Measurements from ENCODE around the gene SETD5. TPM values are rescaled to one million over a fixed set of nuclear protein-coding genes. Genes with fewer than 3 reads are reported as not detected.

SETD5 gene
- polyA plus RNA-seq: 10 to 100 TPM in 3 of 4 donors, 1 to 10 TPM in 1; 9.5 to 87.0 (median 20.0) TPM
- long read RNA-seq, donor 1: 0 reads
- long read RNA-seq, donor 2, partial matches to known transcripts: 0 of 2 reads
- long read RNA-seq, donor 2, other reads (novel, unspliced or antisense): 0 of 2 reads
- long read RNA-seq, donor 3, partial matches to known transcripts: 10 of 20 reads
- long read RNA-seq, donor 3, other reads (novel, unspliced or antisense): 0 of 20 reads
- long read RNA-seq, donor 4, partial matches to known transcripts: 0 of 1 reads
- long read RNA-seq, donor 4, other reads (novel, unspliced or antisense): 0 of 1 reads
- long read RNA-seq, donor 5, partial matches to known transcripts: 5 of 9 reads
- long read RNA-seq, donor 5, other reads (novel, unspliced or antisense): 0 of 9 reads
- long read RNA-seq, donor 6, partial matches to known transcripts: 7 of 15 reads
- long read RNA-seq, donor 6, other reads (novel, unspliced or antisense): 0 of 15 reads
- long read RNA-seq, donor 7: 0 reads
- long read RNA-seq, donor 8: 0 reads
- long read RNA-seq, donor 9, partial matches to known transcripts: 0 of 5 reads
- long read RNA-seq, donor 9, other reads (novel, unspliced or antisense): 0 of 5 reads
- long read RNA-seq, donor 10, full-length matches to known transcripts: 8 of 168 reads
- long read RNA-seq, donor 10, partial matches to known transcripts: 160 of 168 reads
- long read RNA-seq, donor 10, other reads (novel, unspliced or antisense): 0 of 168 reads

GRCh38 chr3:9397332-9397905 lies at the start of gene SETD5:
SETD5 (plus strand) TSS chr3:9397615; CDS start chr3:9428939, 31,324 bp downstream.
- Histone ChIP-seq H3K27me3 (ENCODE audit: control insufficient read depth in 3 of 3, insufficient read depth in 3 of 3, low read length in 3 of 3) (no peaks in the 10 kb centered on the region), H3K27ac (ENCODE audit: low read depth in 1 of 3, low read length in 2 of 3) (peak within 1 kb of the TSS; percentile 95 to 99 (median 99)), H3K4me3 (ENCODE audit: low read depth in 1 of 3, low read length in 3 of 3) (peak within 1 kb of the TSS; percentile 90 to 100 (median 99)), H3K36me3 (ENCODE audit: control insufficient read depth in 3 of 3, insufficient read depth in 2 of 3, low read depth in 1 of 3, low read length in 3 of 3) (peaks cover 3 to 8% (median 4%) of the 10 kb centered on the region in 3 donors), H3K4me1 (ENCODE audit: control insufficient read depth in 3 of 3, insufficient read depth in 2 of 3, low read depth in 1 of 3, low read length in 2 of 3) (peaks cover 2 to 30% (median 15%) of the 10 kb centered on the region in 3 donors), H3K9me3 (ENCODE audit: control insufficient read depth in 2 of 2, insufficient read depth in 1 of 2, low read depth in 1 of 2, low read length in 1 of 2) (no peaks in the 10 kb centered on the region)
- 0 to 1% (median 1%) methylated on average over 37 to 62 of the region's 63 CpGs for WGBS, 3 donors
- no peak for FAIRE-seq
- peak; percentile 98 for DNase-seq

- H3K36me3 ChIP-seq (ENCODE audit: control insufficient read depth in 3 of 3, insufficient read depth in 2 of 3, low read depth in 1 of 3, low read length in 3 of 3): peaks cover 0 to 11% (median 0%) of the 10 kb centered on the region in 3 donors
- H3K27ac ChIP-seq (ENCODE audit: low read depth in 1 of 3, low read length in 2 of 3): no peak overlapping the region
- WGBS, 3 donors: 44 to 54% (median 48%) methylated on average over 2 of the region's 2 CpGs
- DNase-seq (no peak), FAIRE-seq (no peak)
- no peak overlapping the region for H3K4me3 ChIP-seq (ENCODE audit: low read depth in 1 of 3, low read length in 3 of 3)
- peaks cover 0 to 23% (median 3%) of the 10 kb centered on the region in 3 donors for H3K4me1 ChIP-seq (ENCODE audit: control insufficient read depth in 3 of 3, insufficient read depth in 2 of 3, low read depth in 1 of 3, low read length in 2 of 3)
- H3K9me3 ChIP-seq (ENCODE audit: control insufficient read depth in 2 of 2, insufficient read depth in 1 of 2, low read depth in 1 of 2, low read length in 1 of 2): no peaks in the 10 kb centered on the region
- no peaks in the 10 kb centered on the region for H3K27me3 ChIP-seq (ENCODE audit: control insufficient read depth in 3 of 3, insufficient read depth in 3 of 3, low read length in 3 of 3)
Observed at GRCh38 chr3:9347887-9348286, 49.5 kb upstream of the SETD5 start.

- Histone ChIP-seq H3K27me3 (ENCODE audit: control insufficient read depth in 3 of 3, insufficient read depth in 3 of 3, low read length in 3 of 3) (no peaks in the 10 kb centered on the region), H3K4me1 (ENCODE audit: control insufficient read depth in 3 of 3, insufficient read depth in 2 of 3, low read depth in 1 of 3, low read length in 2 of 3) (peaks cover 0 to 21% (median 2%) of the 10 kb centered on the region in 3 donors), H3K4me3 (ENCODE audit: low read depth in 1 of 3, low read length in 3 of 3) (no peak overlapping the region), H3K27ac (ENCODE audit: low read depth in 1 of 3, low read length in 2 of 3) (no peak overlapping the region), H3K9me3 (ENCODE audit: control insufficient read depth in 2 of 2, insufficient read depth in 1 of 2, low read depth in 1 of 2, low read length in 1 of 2) (no peaks in the 10 kb centered on the region), H3K36me3 (ENCODE audit: control insufficient read depth in 3 of 3, insufficient read depth in 2 of 3, low read depth in 1 of 3, low read length in 3 of 3) (peaks cover 0 to 11% (median 0%) of the 10 kb centered on the region in 3 donors)
- FAIRE-seq (no peak), DNase-seq (no peak)
- WGBS, 3 donors: 57 to 81% (median 74%) methylated on average over 2 of the region's 2 CpGs
Observed at GRCh38 chr3:9349321-9350117, 47.9 kb upstream of the SETD5 start.

GRCh38 chr3:9351709-9352126 lies 45.7 kb upstream of the SETD5 start:
- Histone ChIP-seq H3K27ac (ENCODE audit: low read depth in 1 of 3, low read length in 2 of 3) (peak overlapping the region in 1 of 3 donors; percentile 44), H3K4me1 (ENCODE audit: control insufficient read depth in 3 of 3, insufficient read depth in 2 of 3, low read depth in 1 of 3, low read length in 2 of 3) (peaks cover 5 to 28% (median 5%) of the 10 kb centered on the region in 3 donors), H3K4me3 (ENCODE audit: low read depth in 1 of 3, low read length in 3 of 3) (no peak overlapping the region), H3K27me3 (ENCODE audit: control insufficient read depth in 3 of 3, insufficient read depth in 3 of 3, low read length in 3 of 3) (no peaks in the 10 kb centered on the region), H3K36me3 (ENCODE audit: control insufficient read depth in 3 of 3, insufficient read depth in 2 of 3, low read depth in 1 of 3, low read length in 3 of 3) (peaks cover 0 to 11% (median 0%) of the 10 kb centered on the region in 3 donors), H3K9me3 (ENCODE audit: control insufficient read depth in 2 of 2, insufficient read depth in 1 of 2, low read depth in 1 of 2, low read length in 1 of 2) (no peaks in the 10 kb centered on the region)
- FAIRE-seq: no peak
- WGBS, 3 donors: 27 to 46% (median 32%) methylated on average over 3 of the region's 3 CpGs
- peak in 1 of 2 donors; percentile 61 for DNase-seq

- Histone ChIP-seq H3K9me3 (ENCODE audit: control insufficient read depth in 2 of 2, insufficient read depth in 1 of 2, low read depth in 1 of 2, low read length in 1 of 2) (no peaks in the 10 kb centered on the region), H3K27ac (ENCODE audit: low read depth in 1 of 3, low read length in 2 of 3) (peak overlapping the region; percentile 35 to 82 (median 57)), H3K4me1 (ENCODE audit: control insufficient read depth in 3 of 3, insufficient read depth in 2 of 3, low read depth in 1 of 3, low read length in 2 of 3) (peaks cover 5 to 28% (median 5%) of the 10 kb centered on the region in 3 donors), H3K27me3 (ENCODE audit: control insufficient read depth in 3 of 3, insufficient read depth in 3 of 3, low read length in 3 of 3) (no peaks in the 10 kb centered on the region), H3K36me3 (ENCODE audit: control insufficient read depth in 3 of 3, insufficient read depth in 2 of 3, low read depth in 1 of 3, low read length in 3 of 3) (peaks cover 0 to 11% (median 0%) of the 10 kb centered on the region in 3 donors), H3K4me3 (ENCODE audit: low read depth in 1 of 3, low read length in 3 of 3) (no peak overlapping the region)
- DNase-seq (peak; percentile 84 to 89), FAIRE-seq (no peak)
- 4 to 18% (median 17%) methylated on average over 7 of the region's 7 CpGs for WGBS, 3 donors
Observed at GRCh38 chr3:9352917-9353752, 44.3 kb upstream of the SETD5 start.

GRCh38 chr3:9361691-9362388 lies 35.6 kb upstream of the SETD5 start:
- Histone ChIP-seq H3K4me1 (ENCODE audit: control insufficient read depth in 3 of 3, insufficient read depth in 2 of 3, low read depth in 1 of 3, low read length in 2 of 3) (peaks cover 0 to 5% (median 3%) of the 10 kb centered on the region in 3 donors), H3K27ac (ENCODE audit: low read depth in 1 of 3, low read length in 2 of 3) (no peak overlapping the region), H3K36me3 (ENCODE audit: control insufficient read depth in 3 of 3, insufficient read depth in 2 of 3, low read depth in 1 of 3, low read length in 3 of 3) (peaks cover 0 to 4% (median 0%) of the 10 kb centered on the region in 3 donors), H3K27me3 (ENCODE audit: control insufficient read depth in 3 of 3, insufficient read depth in 3 of 3, low read length in 3 of 3) (no peaks in the 10 kb centered on the region), H3K4me3 (ENCODE audit: low read depth in 1 of 3, low read length in 3 of 3) (peak overlapping the region in 1 of 3 donors; percentile 75), H3K9me3 (ENCODE audit: control insufficient read depth in 2 of 2, insufficient read depth in 1 of 2, low read depth in 1 of 2, low read length in 1 of 2) (no peaks in the 10 kb centered on the region)
- DNase-seq (no peak), FAIRE-seq (no peak)
- WGBS, 3 donors: 60 to 69% (median 65%) methylated on average over 5 of the region's 5 CpGs

All from small intestine (tissue), 16 donors.